ENCODE results near the gene JPT1.

DNA sequence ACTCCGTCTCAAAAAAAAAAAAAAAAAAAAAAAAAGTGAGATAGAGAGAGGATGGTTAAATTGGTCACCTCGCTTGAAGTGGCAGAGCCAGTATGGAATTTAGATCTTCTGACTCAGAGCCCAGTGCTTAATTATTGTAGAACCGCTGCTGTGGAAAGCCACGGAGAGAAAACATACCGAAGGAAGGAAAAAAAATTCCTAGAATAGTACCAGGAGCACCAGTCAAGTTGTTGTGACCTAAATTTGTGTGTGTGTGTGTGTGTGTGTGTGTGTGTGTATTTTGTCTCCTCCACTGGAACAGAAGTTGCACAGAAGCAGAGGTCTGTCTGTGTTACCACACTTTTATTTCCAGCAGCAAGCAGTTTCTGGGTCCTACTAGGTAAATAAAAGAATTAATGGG lies 40.6 kb upstream of the JPT1 start:
- no peak for TF ChIP-seq EZH2 (IDR thresholded peaks at IDR 0.05; ENCODE audit: insufficient read depth, low read length)
- TF ChIP-seq, protein P1, sequence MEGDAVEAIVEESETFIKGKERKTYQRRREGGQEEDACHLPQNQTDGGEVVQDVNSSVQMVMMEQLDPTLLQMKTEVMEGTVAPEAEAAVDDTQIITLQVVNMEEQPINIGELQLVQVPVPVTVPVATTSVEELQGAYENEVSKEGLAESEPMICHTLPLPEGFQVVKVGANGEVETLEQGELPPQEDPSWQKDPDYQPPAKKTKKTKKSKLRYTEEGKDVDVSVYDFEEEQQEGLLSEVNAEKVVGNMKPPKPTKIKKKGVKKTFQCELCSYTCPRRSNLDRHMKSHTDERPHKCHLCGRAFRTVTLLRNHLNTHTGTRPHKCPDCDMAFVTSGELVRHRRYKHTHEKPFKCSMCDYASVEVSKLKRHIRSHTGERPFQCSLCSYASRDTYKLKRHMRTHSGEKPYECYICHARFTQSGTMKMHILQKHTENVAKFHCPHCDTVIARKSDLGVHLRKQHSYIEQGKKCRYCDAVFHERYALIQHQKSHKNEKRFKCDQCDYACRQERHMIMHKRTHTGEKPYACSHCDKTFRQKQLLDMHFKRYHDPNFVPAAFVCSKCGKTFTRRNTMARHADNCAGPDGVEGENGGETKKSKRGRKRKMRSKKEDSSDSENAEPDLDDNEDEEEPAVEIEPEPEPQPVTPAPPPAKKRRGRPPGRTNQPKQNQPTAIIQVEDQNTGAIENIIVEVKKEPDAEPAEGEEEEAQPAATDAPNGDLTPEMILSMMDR (IDR thresholded peaks at IDR 0.05; ENCODE audit: insufficient read depth, low read depth, low read length): no peak
